CD14-positive monocyte (primary cell): Measurements from ENCODE around the gene SUN5. TPM values are rescaled to one million over a fixed set of nuclear protein-coding genes. Genes with fewer than 3 reads are reported as not detected.
"Not testable (repeated sequence)": the region's sequence is repeated elsewhere in the genome, so short reads cannot be mapped to it uniquely, and the experiment has no call there.

Experiments used
- DNase-seq, 3 donors: peaks; one replicate each; pipeline ENCODE4 v3.0.0-alpha.2; 2011 to 2022
- H2AFZ ChIP-seq: 2 replicates; pipeline ENCODE4 v1.6.0; 2012; ENCODE audit warnings: mild to moderate bottlenecking, low read depth, low read length, inconsistent platforms; ENCODE audit not compliant: insufficient read depth, poor library complexity, severe bottlenecking
- H3K27ac ChIP-seq, 2 donors: 1 replicate in 1 of 2; 2 replicates in 1 of 2; pipeline ENCODE4 v1.5.1; 2012 to 2013; ENCODE audit warnings: low read length in 2 of 2, control low read depth in 1 of 2, inconsistent platforms in 1 of 2, low read depth in 1 of 2, mild to moderate bottlenecking in 1 of 2
- H3K27me3 ChIP-seq, 2 donors: one replicate each; pipeline versions ENCODE4 v1.6.0 to v1.6.1; 2011 to 2013; ENCODE audit warnings: low read length in 2 of 2; ENCODE audit not compliant: control insufficient read depth in 2 of 2, insufficient read depth in 2 of 2
- H3K36me3 ChIP-seq, 2 donors: replicated peaks in 1 of 2; 1 replicate in 1 of 2; 2 replicates in 1 of 2; pipeline versions ENCODE4 v1.5.1 to v1.6.1; 2012 to 2013; ENCODE audit warnings: low read length in 2 of 2, control low read depth in 1 of 2, inconsistent platforms in 1 of 2, mild to moderate bottlenecking in 1 of 2; ENCODE audit not compliant: insufficient read depth in 2 of 2, control insufficient read depth in 1 of 2
- H3K4me1 ChIP-seq, 2 donors: 1 replicate in 1 of 2; 2 replicates in 1 of 2; pipeline versions ENCODE4 v1.5.1 to v1.6.1; 2012 to 2013; ENCODE audit warnings: low read length in 2 of 2, control low read depth in 1 of 2, inconsistent platforms in 1 of 2, mild to moderate bottlenecking in 1 of 2, moderate library complexity in 1 of 2; ENCODE audit not compliant: insufficient read depth in 2 of 2, control insufficient read depth in 1 of 2
- H3K4me2 ChIP-seq: replicated peaks from 2 replicates; pipeline ENCODE3; 2012; ENCODE audit warnings: low read length, moderate library complexity, mild to moderate bottlenecking; ENCODE audit not compliant: poor library complexity, severe bottlenecking; ENCODE audit errors: extremely low read depth
- H3K4me3 ChIP-seq, 3 experiments: fragments of 200-600 bp in 1 of 3; sonication (generic) in 1 of 3; replicated peaks in 1 of 3; 1 replicate in 2 of 3; 2 replicates in 1 of 3; pipeline ENCODE4 v1.5.1; 2011 to 2013; ENCODE audit warnings: low read length in 3 of 3, mild to moderate bottlenecking in 3 of 3, control low read depth in 2 of 3, low read depth in 2 of 3, inconsistent platforms in 1 of 3, moderate library complexity in 1 of 3
- H3K79me2 ChIP-seq: 2 replicates; pipeline ENCODE4 v1.6.0; 2012; ENCODE audit warnings: mild to moderate bottlenecking, control low read depth, inconsistent platforms, low read length, moderate library complexity; ENCODE audit not compliant: insufficient read depth
- H3K9ac ChIP-seq: 2 replicates; pipeline ENCODE4 v1.6.0; 2017; ENCODE audit warnings: low read length, mild to moderate bottlenecking; ENCODE audit not compliant: insufficient read depth, poor library complexity, severe bottlenecking
- H3K9me3 ChIP-seq, 2 donors: replicated peaks in 1 of 2; 1 replicate in 1 of 2; 2 replicates in 1 of 2; pipeline versions ENCODE4 v1.5.1 to v1.6.1; 2012 to 2013; ENCODE audit warnings: low read length in 2 of 2, control low read depth in 1 of 2; ENCODE audit not compliant: control insufficient read depth in 1 of 2, insufficient read depth in 1 of 2
- H4K20me1 ChIP-seq: 2 replicates; pipeline ENCODE4 v1.6.0; 2012; ENCODE audit warnings: mild to moderate bottlenecking, low read length, control low read depth, moderate library complexity; ENCODE audit not compliant: insufficient read depth
- H3K27ac Mint-ChIP-seq, 7 donors: one replicate each; pipeline ENCODE4 v1.8.0; 2020; ENCODE audit warnings: mild to moderate bottlenecking in 7 of 7, mixed read lengths in 7 of 7, moderate library complexity in 6 of 7, inconsistent platforms in 2 of 7
- H3K27me3 Mint-ChIP-seq, 3 donors: one replicate each; pipeline ENCODE4 v1.8.0; 2021 to 2022; ENCODE audit warnings: low read depth in 3 of 3, mild to moderate bottlenecking in 3 of 3, mixed read lengths in 3 of 3, moderate library complexity in 3 of 3, inconsistent platforms in 1 of 3
- H3K36me3 Mint-ChIP-seq, 2 donors: one replicate each; pipeline ENCODE4 v1.8.0; 2020; ENCODE audit warnings: mixed read lengths in 2 of 2, inconsistent platforms in 1 of 2, mild to moderate bottlenecking in 1 of 2
- H3K4me1 Mint-ChIP-seq: one replicate; pipeline ENCODE4 v1.8.0; 2020; ENCODE audit warnings: mild to moderate bottlenecking, mixed read lengths
- H3K4me3 Mint-ChIP-seq, 2 donors: one replicate each; pipeline ENCODE4 v1.8.0; 2020; ENCODE audit warnings: mild to moderate bottlenecking in 2 of 2, mixed read lengths in 2 of 2, moderate library complexity in 1 of 2
- H3K9me3 Mint-ChIP-seq, 7 donors: one replicate each; pipeline ENCODE4 v1.8.0; 2020 to 2022; ENCODE audit warnings: mixed read lengths in 7 of 7, mild to moderate bottlenecking in 6 of 7, moderate library complexity in 6 of 7, inconsistent platforms in 2 of 7
- WGBS: methylation state at CpG from one replicate; pipeline ENCODE4 v1.1.5; 2013; ENCODE audit warnings: missing lambda C conversion rate; ENCODE audit not compliant: insufficient coverage; 5-methylcytosine and 5-hydroxymethylcytosine counted together
- intact Hi-C, 2 donors: fragments of 100-400 bp; cut with micrococcal nuclease; formaldehyde crosslinking; loops; one replicate each; pipeline versions ENCODE4 v1.15.0 to v1.15.1; 2023
- polyA plus RNA-seq, 3 donors: library from polyadenylated mRNA; depleted of rRNA in 1 of 3; unstranded in 2 of 3; stranded (reverse) in 1 of 3; fragments of 300-500 nt in 2 of 3; fragments of >200 nt in 1 of 3; fragmentation: Illumina TruSeq in 2 of 3; gene quantifications; 1 replicate in 2 of 3; 2 replicates in 1 of 3; pipeline ENCODE4 v1.2.3, GENCODE V29; 2012 to 2021
- TF ChIP-seq, protein P1 (sequence below): fragments of 200-600 bp; IDR thresholded peaks from one replicate; pipeline ENCODE4 v1.8.0; 2022; ENCODE audit warnings: antibody characterized with exemption, mild to moderate bottlenecking

SUN5 gene
- polyA plus RNA-seq, 3 donors: not detected

GRCh38 chr20:32964575-32964974 lies 39.7 kb downstream of the SUN5 start:
- no peaks in the 10 kb centered on the region for H4K20me1 ChIP-seq
- peaks cover 5% of the 10 kb centered on the region for H3K4me1 Mint-ChIP-seq
- H2AFZ ChIP-seq: no peak overlapping the region
- no peak overlapping the region for H3K4me2 ChIP-seq
- H3K27ac ChIP-seq: no peak overlapping the region
- H3K9me3 ChIP-seq: no peaks in the 10 kb centered on the region
- TF ChIP-seq, protein P1, sequence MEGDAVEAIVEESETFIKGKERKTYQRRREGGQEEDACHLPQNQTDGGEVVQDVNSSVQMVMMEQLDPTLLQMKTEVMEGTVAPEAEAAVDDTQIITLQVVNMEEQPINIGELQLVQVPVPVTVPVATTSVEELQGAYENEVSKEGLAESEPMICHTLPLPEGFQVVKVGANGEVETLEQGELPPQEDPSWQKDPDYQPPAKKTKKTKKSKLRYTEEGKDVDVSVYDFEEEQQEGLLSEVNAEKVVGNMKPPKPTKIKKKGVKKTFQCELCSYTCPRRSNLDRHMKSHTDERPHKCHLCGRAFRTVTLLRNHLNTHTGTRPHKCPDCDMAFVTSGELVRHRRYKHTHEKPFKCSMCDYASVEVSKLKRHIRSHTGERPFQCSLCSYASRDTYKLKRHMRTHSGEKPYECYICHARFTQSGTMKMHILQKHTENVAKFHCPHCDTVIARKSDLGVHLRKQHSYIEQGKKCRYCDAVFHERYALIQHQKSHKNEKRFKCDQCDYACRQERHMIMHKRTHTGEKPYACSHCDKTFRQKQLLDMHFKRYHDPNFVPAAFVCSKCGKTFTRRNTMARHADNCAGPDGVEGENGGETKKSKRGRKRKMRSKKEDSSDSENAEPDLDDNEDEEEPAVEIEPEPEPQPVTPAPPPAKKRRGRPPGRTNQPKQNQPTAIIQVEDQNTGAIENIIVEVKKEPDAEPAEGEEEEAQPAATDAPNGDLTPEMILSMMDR: no peak
- intact Hi-C loops: no loop called here
- H3K4me3 Mint-ChIP-seq: no peak overlapping the region
- no peaks in the 10 kb centered on the region for H3K36me3 ChIP-seq
- H3K4me1 ChIP-seq: no peaks in the 10 kb centered on the region
- no peak overlapping the region for H3K27ac Mint-ChIP-seq
- no peaks in the 10 kb centered on the region for H3K9me3 Mint-ChIP-seq
- no peak overlapping the region for H3K4me3 ChIP-seq
- H3K79me2 ChIP-seq: no peaks in the 10 kb centered on the region
- no peak for DNase-seq
- H3K9ac ChIP-seq: no peak overlapping the region
- H3K36me3 Mint-ChIP-seq: no peaks in the 10 kb centered on the region
- WGBS: 91% methylated on average over 6 of the region's 6 CpGs
- H3K27me3 ChIP-seq: no peaks in the 10 kb centered on the region
- H3K27me3 Mint-ChIP-seq: peaks cover 2 to 3% (median 3%) of the 10 kb centered on the region in 3 donors

DNA sequence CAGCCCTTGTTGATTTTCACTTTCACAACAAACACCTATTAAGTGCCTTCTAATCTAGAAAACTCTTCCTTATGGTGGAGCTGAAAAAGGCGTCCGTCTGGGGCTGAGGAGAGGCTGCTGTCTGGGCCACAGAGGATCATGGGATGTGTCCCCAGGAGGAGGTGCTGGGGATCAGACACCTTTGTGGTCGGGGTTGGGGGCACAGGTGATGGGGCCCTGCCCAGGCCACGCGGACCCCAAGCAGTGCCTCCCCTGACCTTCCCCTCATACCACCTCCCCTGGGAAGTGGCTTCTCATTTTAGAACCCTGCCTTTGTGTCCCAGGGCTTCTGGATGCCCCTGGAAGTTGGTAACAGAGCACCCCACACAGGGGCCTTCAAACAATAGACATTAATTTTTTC lies 41.1 kb downstream of the SUN5 start:
- H3K36me3 ChIP-seq: no peaks in the 10 kb centered on the region

GRCh38 chr20:32962646-32963045 lies 41.6 kb downstream of the SUN5 start:
- DNase-seq, H3K4me3 ChIP-seq, H3K27me3 ChIP-seq, H4K20me1 ChIP-seq, H3K27me3 Mint-ChIP-seq, H3K27ac ChIP-seq, H3K4me1 ChIP-seq, H3K9me3 Mint-ChIP-seq, H2AFZ ChIP-seq, H3K79me2 ChIP-seq, H3K36me3 Mint-ChIP-seq, intact Hi-C loops, H3K9ac ChIP-seq, H3K36me3 ChIP-seq, H3K4me1 Mint-ChIP-seq, H3K9me3 ChIP-seq, H3K4me2 ChIP-seq, H3K4me3 Mint-ChIP-seq: not testable (repeated sequence)
- H3K27ac Mint-ChIP-seq: peak overlapping the region in 1 of 7 donors; percentile 0
- WGBS: 96% methylated on average over 10 of the region's 11 CpGs

More for the DNA sequence above, 41.1 kb downstream of the SUN5 start:
- H3K4me1 ChIP-seq: no peaks in the 10 kb centered on the region
- Mint-ChIP-seq H3K4me3 (no peak overlapping the region), H3K36me3 (no peaks in the 10 kb centered on the region), H3K27ac (no peak overlapping the region), H3K27me3 (peaks cover 0 to 4% (median 3%) of the 10 kb centered on the region in 3 donors), H3K4me1 (peaks cover 5% of the 10 kb centered on the region), H3K9me3 (peaks cover 0 to 4% (median 1%) of the 10 kb centered on the region in 7 donors)
- H2AFZ ChIP-seq: no peak overlapping the region
- no peak overlapping the region for H3K27ac ChIP-seq
- no peaks in the 10 kb centered on the region for H3K27me3 ChIP-seq
- H3K9me3 ChIP-seq: peaks cover under 1 to 3% of the 10 kb centered on the region in 2 donors
- TF ChIP-seq, protein P1: no peak
- H3K4me3 ChIP-seq: no peak overlapping the region
- peak in 1 of 3 donors; percentile 1 for DNase-seq
- H4K20me1 ChIP-seq: no peaks in the 10 kb centered on the region
- no peaks in the 10 kb centered on the region for H3K79me2 ChIP-seq
- 95% methylated on average over 4 of the region's 5 CpGs for WGBS
- intact Hi-C loops: no loop called here
- no peak overlapping the region for H3K9ac ChIP-seq
- no peak overlapping the region for H3K4me2 ChIP-seq
